ENCODE data around the gene FTH1.

FTH1 gene

GRCh38 chr11:61948505-61948904 is 18.9 kb downstream of the FTH1 start:
- no peak for DNase-seq (ENCODE audit: low spot score)

GRCh38 chr11:61947486-61948210 is 19.8 kb downstream of the FTH1 start:
- peak; percentile 93 for DNase-seq (ENCODE audit: low spot score)

GRCh38 chr11:61946894-61947293 is 20.5 kb downstream of the FTH1 start:
- no peak for DNase-seq (ENCODE audit: low spot score)

- DNase-seq (ENCODE audit: low spot score) = no peak
These were observed 22.2 kb downstream of the FTH1 start for GRCh38 chr11:61945191-61945590.

GRCh38 chr11:61940466-61940865 is 27.0 kb downstream of the FTH1 start:
- DNase-seq (ENCODE audit: low spot score) = no peak

GRCh38 chr11:61935861-61936260 is 31.6 kb downstream of the FTH1 start:
- DNase-seq (ENCODE audit: low spot score) = no peak

GRCh38 chr11:61930933-61931332 is 36.5 kb downstream of the FTH1 start:
- DNase-seq (ENCODE audit: low spot score) = no peak

GRCh38 chr11:61928606-61929005 is 38.8 kb downstream of the FTH1 start:
- no peak for DNase-seq (ENCODE audit: low spot score)

GRCh38 chr11:61927501-61927900 is 39.9 kb downstream of the FTH1 start:
- DNase-seq (ENCODE audit: low spot score) = no peak

- no peak for DNase-seq (ENCODE audit: low spot score)
These were observed 41.2 kb downstream of the FTH1 start for GRCh38 chr11:61926235-61926634.

GRCh38 chr11:61925736-61926135 is 41.7 kb downstream of the FTH1 start:
- no peak for DNase-seq (ENCODE audit: low spot score)

GRCh38 chr11:61924064-61924455 is 43.4 kb downstream of the FTH1 start:
- DNase-seq (ENCODE audit: low spot score) = no peak

GRCh38 chr11:61923166-61924063 is 44.0 kb downstream of the FTH1 start:
- DNase-seq (ENCODE audit: low spot score) = peak; percentile 69

- DNase-seq (ENCODE audit: low spot score) = no peak
These were observed 44.9 kb downstream of the FTH1 start for GRCh38 chr11:61922539-61922938.

- DNase-seq (ENCODE audit: low spot score) = no peak
These were observed 46.0 kb downstream of the FTH1 start for GRCh38 chr11:61921446-61921845.

GRCh38 chr11:61919705-61920631 is 47.5 kb downstream of the FTH1 start:
- DNase-seq (ENCODE audit: low spot score) = no peak

- DNase-seq (ENCODE audit: low spot score) = peak; percentile 1
These were observed 48.3 kb downstream of the FTH1 start for GRCh38 chr11:61918938-61919704.

- peak; percentile 3 for DNase-seq (ENCODE audit: low spot score)
These were observed 49.0 kb downstream of the FTH1 start for GRCh38 chr11:61918251-61918937.

GRCh38 chr11:61917334-61918109 is 49.9 kb downstream of the FTH1 start, which contains the start of gene RAB3IL1:
RAB3IL1 (minus strand) TSS chr11:61917566; CDS start chr11:61917367, 199 bp downstream.
- peak; percentile 96 for DNase-seq (ENCODE audit: low spot score)
